HG02852 (cell line): ENCODE measurements around the gene DCAKD.

ENCODE experiments used
- ATAC-seq: cut with Tn5 transposase; IDR thresholded peaks from one replicate; pipeline ENCODE4 v1.9.1; 2021; ENCODE audit warnings: mild to moderate bottlenecking, moderate library complexity; ENCODE audit not compliant: unreplicated experiment

The DCAKD gene

DNA sequence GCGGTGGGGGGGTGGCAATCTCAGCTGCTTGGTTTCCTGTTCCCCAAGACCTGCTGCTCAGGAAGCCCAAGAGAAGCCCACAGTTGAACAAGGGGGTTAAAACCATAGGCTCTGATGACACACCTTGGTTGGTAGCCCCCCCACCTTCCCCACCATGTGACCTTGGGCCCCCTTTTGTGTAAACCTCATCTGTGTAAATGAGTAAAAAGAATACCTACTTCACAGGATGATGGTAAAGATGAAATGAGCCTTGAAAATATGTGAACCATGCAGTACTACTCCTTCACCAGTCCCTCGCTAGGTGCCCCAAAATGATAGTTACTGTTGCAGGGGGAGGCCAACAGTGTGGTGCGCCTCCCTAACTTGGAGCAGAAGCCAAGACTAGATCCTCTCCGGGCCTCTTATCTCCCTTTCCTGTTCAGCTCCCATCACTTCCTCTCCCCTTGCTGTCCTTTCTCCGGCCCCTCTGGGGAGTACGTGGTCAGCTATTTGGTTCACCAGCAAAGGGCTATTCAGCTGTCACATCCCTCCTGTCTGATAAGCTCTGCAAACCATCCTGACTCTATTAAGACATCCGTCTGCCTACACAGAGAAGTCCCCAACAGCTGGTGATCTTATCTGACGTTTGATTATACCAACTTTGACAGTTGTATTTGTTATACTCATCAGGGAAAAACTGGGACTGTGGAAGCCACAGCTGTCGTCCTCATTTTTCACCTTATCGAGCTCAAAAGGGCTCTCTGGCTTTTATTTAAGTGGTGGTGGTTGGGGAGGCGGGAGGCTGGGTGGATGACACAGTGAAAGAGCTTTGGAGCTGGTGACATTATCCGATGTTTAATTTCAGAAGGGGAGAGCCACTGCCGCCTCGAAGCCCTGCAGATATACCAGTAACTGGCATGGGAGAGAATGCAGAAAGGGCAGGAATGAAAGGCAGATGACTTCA, 19.9 kb downstream of the DCAKD start:
- ATAC-seq = no peak

DNA sequence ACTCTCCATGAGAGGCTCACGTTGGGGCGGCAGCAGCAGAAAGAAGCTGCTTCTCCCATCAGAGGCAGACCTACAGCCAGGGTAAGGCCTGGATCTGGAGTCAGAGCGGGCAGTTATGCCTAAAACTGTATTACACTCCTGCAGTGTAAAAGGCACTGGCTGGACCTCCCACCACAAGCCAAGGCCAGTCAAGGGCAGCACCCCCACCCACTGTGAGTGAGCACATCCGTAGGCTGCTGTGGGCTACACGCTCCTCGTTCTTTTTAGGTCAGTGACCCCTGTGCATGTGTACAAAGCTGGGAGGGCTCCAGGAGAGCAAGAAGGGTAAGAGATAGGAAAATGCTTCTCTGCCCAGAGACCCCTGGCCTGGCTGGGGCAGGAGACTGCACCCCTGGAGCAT, 20.7 kb downstream of the DCAKD start:
- no peak for ATAC-seq

DNA sequence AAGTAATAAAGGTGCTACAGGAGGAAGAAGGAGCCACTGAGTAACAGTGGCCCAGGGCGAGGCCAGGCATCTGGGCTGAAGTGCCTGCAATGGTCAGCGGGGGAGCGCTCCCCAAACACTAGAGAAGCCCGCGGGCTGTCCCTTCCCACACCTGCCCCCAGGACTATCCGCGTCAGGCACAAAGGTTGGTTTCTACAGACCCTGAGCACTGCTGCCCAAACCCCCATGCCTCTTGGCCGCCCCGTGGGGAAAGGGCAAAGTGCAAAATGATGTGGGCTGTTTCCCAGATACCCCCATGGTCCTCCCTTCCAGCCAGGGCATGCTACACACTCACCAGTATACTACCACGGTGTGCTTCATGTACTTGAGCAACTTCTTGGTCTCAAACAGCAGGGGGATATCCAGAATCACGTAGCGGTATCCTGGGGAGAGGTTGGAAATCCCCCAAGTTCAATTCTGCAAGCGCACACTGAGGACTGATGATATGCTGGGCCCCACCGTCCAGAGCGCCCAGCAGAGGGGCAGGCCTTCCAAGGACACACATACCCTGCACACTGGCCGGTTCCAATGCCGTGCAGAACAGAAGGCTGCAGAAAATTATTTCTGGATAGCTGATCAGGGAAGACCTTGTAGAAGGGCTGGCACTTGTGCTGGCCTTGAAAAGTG, 21.5 kb downstream of the DCAKD start:
- no peak for ATAC-seq

DNA sequence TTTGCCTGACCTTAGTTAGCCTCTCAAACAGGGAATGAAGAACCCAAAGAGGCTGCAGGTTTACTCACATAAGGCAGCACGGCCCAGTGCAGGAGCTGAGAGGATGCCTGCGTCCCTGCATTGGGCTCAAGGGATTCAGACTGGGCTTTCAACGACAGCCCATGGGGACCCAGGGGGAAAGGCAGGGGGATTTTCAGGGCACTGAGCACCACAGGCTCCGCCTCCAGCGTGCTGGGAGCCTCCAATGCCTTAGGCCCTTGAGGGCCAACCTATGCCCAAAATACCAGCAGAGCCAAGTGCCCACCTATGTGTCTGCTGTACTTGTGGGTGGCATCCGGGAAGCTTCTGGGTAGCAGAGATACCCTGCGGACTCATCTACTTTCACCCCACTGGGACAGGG, 22.3 kb downstream of the DCAKD start:
- ATAC-seq = no peak

DNA sequence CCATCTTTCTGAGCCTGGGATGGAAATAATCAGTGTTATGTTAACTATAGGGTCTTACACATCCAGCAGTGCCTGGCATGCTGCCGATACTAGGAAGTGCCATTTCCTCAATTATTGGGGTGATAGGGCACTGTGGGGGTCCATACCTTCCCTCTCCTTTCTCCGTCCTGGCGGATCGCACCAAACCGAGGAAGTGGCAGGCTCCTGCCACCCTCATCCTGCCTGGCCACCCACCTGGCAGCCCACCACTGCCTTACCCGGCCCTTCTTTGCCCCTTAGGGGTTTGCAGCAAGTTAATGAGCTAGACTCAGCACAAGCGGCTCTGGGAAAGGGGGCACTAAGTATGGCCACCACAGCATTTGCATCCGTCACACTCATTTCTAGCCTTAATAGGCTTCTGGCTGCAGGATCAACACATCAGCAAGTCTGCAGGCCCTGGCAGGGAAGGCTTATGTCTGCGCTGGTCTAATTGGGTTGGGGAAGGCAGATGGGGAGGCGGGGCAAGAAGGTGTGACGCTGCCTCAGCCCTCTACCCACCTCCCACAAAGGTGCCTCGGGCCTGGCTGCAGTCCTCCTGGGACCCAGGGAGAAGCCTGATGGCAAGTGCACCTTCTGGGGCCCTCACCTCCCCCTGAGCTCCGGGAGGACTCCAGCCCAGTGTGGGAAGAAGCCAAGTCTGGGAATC, 28.6 kb downstream of the DCAKD start:
- no peak for ATAC-seq

DNA sequence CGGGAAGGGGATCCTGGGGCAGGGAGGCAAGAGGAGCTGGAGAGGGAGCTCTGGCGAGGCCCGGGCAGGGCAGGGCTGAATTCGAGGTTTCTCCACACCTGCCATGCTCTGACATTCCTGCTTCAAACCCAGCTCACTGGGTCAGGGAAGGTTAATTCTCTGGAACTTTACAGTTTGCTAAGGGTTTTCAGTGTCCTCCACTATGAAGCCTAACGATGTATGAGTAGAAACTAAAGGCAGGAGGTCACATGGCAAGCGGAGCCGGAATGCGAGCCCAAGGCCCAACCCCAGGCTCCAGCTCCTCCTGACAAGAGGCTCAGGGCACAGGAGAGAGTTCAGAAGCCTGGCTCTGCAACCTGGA, 29.2 kb downstream of the DCAKD start:
- ATAC-seq = no peak

DNA sequence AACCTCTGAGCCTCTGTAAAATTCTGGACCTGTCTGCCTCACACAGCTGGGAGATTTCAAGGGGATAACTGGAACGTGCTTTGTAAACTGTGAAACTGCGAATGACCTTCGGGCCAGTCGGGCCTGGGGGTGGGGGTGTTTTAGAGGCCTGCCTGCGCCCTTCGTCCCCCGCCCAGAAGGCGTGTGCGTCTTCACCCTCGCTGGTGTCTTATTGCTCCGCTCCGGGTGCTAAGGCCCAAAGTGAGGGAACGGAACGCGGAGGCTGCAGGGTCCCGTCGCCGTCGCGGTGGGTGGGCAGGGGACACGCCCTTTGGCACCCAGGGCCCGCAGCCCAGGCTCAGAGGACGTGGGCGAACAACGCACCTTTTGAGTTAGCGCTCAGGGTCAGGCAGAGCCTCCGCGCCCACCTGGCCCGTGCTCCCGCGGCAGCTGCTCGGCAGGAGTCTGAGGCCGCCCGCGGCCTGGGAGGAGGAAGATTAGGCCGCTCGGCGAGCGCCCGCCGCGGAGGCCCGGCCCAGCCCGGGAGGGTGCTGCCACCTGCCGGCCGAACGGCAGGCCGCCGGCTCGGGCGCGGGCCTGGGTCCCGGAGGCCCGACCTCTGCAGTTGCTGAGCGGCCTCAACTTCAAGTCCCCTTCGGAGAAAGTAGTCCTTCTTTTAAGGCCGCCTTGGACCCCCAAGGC, 29.7 kb downstream of the DCAKD start:
- no peak for ATAC-seq

DNA sequence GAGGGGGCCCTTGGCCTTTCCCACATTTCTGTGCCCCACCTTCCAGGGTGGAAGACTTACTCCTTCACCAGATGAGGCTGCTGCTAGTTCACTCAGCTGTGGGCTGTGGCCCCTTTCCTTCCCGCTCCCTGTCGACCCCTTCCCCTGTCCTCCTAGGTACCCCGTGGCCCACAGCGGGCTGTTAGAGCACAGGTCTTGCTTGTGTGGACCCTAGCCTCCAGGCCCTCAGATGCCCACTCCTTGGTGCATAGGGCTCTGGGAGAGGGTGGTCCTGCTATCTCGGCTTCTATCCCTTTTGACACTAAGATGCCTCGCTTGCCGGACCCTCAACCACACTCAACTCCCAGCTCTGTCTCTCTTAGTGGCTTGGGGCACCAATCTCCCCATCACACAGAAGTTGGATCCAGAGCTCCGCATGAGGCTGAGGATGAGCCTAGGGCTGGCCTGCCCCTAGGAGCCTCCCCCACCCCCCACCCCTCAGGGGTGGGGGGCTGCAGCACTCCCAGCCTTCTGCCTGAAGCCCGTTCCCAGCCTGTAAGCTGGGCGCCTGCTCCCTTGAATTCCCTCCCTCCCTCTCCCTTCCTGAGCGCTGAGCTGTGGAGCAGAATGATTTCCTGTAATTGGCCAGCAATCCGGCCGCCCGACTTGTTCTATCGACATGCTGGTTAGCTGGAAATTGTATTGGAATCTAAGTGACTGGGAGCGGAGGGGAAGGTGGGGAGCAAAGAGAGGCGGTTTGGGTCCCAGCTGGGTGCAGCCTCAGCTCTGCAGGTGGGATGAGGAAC, 30.9 kb downstream of the DCAKD start:
- ATAC-seq = no peak

DNA sequence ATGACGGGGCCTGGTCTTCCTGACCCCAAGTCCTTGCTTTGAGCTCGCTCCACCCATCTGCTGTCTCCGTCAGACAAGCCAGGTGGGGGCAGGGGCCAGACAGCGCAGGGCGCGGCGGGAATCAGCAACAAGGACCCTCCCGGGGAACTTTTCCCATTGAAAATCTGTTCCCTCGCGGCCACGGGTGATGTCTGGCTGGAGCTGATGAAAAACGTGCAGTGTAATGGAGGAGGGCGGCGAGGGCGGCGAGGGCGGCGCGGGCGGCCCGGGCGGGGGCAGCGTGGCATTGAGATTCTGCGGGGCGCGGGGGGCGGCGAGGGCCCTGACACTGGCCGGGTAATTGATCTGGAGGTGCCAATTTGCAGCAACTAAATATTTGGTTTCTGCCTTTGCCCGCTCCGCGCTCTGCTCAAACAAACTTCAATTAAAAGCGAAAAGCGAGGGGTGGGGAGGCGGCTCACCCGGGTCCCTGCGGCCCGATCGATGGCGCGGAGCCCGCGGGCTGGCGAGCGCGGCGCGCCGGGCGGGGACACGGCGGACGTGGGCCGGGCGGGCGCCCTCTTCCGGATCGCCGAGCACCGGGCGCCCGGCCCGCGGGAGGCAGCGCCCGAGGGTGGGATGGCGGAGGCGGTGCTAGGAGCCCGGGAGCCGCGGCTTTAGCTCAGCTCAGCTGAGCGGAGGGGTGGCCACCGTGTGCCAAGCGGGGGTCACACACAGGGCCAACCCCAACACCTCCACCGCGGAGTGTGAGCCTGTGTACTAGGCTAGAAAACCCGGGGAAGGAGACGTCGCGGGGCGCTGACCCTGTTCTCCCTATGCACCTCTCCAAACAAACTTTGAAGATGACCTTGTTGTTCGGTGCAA, 32.4 kb downstream of the DCAKD start:
- no peak for ATAC-seq

DNA sequence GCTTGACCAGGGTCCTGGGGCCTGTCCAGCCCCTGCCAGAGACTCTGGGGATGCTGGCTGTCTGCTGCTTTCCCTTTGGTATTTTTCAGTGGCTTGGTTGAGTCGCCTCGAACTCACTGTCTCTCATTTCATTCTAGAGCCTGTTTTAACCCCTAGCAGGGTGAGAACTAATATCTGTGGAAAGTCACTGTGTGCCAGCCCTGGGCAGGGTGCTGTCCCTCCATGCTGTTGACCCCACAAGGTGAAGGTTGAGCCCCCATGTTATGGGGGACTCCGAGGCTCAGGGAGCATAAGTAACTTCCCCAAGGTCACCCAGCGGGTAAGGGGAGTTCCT, 33.0 kb downstream of the DCAKD start:
- ATAC-seq = no peak

DNA sequence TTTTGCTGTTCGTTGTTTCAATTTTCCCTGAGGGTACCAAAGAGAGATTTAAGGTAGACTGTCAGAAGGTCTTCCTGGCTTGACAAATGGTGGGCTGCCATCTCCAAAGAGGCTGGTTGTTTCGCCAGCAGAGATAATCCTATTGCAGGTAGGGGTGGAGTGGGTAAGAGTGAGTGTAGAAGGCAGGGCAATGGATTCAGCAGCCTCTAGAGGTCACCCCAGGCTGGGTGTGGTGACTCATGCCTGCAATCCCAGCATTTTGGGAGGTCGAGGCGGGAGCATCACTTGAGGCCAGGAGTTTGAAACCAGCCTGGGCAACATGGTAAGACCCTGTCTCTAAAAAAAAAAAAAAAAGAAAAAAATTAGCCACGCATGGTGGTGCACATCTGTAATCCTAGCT, 34.6 kb downstream of the DCAKD start:
- ATAC-seq = no peak

DNA sequence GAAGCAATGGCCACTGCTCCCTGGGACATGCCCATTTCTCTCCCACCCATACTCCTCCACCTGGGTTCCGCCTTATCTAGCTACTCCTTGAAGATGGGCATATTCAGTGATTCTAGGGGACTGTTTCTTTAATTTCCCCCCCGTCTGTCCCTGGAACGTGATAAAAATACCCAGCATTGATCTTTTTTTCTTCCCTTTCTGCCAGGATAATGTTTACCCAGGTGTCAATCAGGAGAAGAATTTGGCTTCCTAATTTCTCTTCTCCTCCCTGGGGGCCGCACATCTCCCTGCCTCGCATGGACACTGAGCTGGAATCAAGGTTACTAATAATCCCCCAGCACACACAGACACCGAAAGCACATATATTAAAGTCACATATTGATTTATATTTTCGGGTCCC, 35.2 kb downstream of the DCAKD start:
- ATAC-seq = no peak

DNA sequence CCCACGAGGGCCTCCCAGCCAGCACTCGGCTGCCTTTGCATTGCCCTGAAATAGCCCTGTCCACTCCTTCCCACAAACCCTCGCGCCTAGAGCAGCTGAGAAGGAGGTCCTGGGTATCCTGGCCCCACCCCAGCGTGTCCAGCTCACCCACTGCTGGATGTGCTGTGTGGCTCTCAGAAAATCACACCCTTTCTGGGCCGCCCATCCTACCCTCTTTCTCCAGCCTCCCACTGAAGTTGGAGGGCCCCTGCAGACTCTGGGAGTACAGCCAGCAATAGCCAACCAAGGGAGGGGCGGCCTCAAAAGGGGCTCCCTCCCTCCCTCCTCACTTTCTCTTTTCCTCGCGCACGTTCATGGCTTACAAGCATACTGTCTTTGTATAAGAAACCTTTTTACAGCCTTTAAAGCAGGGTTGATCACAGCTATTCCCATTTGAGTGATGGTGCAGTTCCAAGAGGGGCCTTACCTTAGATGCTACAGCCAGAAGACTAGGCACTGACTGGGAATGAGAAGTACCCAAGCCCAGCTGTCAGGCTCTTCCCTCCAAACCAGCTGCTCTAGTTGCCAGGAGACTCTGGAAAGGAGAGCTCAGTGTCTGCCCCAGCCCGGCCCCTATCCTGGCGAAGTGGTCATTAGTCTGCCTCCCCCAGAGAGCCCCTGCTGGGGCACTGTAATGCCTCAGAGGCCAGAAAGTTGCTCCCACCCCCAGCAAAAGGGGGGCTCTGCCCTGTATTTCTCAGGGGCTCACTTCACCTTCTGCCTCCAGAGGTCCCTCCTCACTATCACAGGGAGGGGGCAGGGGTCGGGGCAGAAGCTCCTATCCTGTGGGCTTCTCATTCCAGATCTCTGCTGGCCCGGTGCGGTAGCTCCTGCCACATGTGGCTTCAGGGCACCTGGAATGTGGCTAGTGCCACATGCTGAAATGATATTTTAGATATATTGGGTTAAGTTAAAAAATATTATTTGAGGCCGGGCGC, 38.1 kb downstream of the DCAKD start:
- ATAC-seq = no peak

DNA sequence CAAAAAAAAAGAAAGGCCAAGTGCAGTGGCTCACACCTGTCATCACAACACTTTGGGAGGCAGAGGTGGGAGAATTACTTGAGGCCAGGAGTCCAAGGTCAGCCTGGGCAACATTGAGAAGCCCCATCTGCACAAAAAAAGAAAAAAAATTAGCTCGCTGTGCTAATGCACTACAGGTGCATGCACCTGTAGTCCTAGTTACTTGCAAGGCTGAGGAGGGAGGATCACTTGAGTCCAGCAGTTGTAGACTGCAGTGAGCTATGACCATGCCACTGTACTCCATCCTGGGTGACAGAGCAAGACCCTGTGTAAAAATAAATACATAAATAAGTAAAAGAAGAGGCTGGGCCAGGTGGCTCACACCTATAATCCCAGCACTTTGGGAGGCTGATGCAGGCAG, 39.7 kb downstream of the DCAKD start:
- no peak for ATAC-seq

DNA sequence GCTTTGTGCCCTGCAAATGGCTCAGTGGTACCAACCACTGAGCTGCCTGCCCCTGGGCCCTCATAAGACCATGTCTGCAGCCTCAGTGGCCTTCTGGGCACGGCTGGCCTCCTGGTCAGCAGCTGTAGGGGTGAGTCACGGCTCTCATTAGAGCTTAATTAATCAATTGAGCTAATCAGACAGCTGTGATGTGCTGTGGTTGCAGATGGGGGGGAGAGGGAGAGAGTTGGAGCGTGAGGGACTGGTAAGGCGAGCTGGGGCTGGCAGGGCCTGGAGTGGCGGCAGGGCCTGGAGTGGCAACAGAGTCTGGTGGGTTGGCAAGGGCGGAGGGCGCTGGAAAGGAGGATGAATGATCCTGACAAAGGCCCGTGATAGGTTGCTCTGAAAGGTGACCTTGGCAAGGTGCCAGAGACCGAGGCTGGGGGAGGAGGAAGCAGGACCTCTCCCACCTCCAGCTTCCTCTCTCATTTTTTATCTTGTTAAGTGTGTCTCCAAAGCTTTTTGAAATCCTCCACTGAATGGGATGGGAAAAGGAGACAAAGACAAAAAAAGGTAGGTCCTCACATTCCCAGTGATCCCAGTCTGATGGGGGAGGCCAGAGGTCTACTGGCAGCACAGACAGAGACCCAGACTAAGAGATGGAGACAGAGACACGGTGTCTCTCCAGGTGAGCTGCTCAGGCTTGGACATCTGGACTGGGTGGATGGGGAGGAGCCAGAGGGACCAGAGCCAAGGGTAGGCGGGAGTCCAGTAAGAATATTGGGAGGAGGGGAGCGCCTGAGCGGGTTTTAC, 41.6 kb downstream of the DCAKD start:
- ATAC-seq = no peak

DNA sequence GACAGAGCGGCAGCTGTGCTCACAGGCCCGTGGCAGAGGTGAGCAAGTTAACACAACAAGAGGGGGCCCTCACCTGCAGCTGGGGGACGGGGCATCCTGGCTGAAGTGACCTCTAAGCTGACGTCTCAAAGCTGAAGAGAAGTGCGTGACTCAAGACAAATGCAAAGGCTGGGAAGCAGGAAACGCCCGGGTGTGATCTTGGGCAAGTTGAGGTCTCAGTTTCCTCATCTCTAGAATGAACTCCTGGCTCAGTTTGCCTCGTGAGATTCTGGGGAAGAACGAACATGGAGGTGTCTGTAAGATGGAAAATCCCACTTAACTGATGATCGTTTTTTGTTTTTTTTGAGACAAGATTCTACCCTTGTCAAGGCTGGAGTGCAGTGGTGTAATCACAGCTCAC, 43.2 kb downstream of the DCAKD start:
- ATAC-seq = no peak

DNA sequence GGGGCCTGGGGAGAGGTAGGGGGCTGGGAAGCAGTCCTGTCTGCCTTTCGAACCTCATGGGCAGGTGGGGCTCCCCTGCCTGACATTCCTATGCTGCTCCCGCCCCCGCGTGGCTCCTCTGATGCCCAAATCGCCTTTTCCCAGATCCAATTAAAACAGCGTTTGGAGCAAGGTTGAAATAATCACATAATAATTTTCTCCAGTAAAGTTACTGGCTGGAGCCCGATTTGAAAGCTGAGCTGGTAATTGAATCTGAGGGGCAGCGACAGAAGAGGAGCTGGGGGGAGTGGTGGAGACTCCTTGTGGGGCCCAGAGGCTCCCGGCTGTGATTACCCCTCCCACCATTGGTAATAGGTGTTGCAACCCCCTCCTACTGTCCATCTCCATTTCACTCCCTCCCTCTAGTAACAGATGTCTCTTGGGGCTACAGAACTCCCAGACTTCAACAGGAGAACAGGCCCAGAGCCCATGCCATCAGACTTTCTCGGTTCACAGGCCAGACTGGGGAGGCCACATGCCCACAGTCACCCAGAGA, 44.4 kb downstream of the DCAKD start:
- ATAC-seq = no peak

DNA sequence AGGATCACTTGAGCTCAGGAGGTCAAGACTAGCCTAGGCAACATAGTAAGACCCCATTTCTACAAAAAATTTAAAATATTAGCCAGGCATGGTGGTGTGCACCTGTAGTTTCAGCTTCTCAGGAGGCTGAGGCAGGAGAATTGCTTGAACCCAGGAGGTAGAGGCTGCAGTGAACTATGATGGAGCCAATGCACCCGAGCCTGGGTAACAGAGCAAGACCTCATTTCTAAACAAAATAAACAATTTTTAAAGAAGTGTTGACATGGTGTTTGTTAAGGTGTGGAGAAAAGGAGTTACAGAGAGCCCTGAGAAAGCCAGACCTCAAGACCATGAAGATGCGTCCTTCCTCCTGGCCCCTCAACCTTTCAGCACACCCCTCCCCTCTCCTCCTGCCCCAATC, 45.7 kb downstream of the DCAKD start:
- ATAC-seq = no peak
